Heart left ventricle (tissue), 13 donors: ENCODE data around the gene LPP.

Experiments
- POLR2A ChIP-seq, 2 donors: fragments of 450-650 bp; IDR thresholded peaks; one replicate each; pipeline ENCODE4 v1.6.1; 2017; ENCODE audit warnings: antibody characterized with exemption in 2 of 2, mild to moderate bottlenecking in 2 of 2, moderate library complexity in 2 of 2
- TF ChIP-seq, protein P1 (sequence below), 12 donors: fragments of 200-600 bp; sonication (generic) in 4 of 12; IDR thresholded peaks; one replicate each; pipeline versions ENCODE4 v1.5.0 to v1.8.0; 2018 to 2022; ENCODE audit warnings: antibody characterized with exemption in 12 of 12, mild to moderate bottlenecking in 5 of 12
- donor health status: ischemic (EF 13 %, LVEDD 7.1; RV severe dilation, severe dysfunction).
- donor health status: DM: no; HTN: yes; CAD: no.
- donor health status: DM: no; HTN: no; CAD: no.
- donor health status: ischemic (EF 25% LVEDD 6.9; RV normal size, moderate dysfunction).
- donor health status: ischemic (EF 25% LVEDD 5.7; RV mildly dilated, moderate dysfunction).
- donor health status: ischemic (EF 35%, LVEDD 5.7; RV mildly dilated, moderate dysfunction).
- donor health status: nonischemic (EF 11% LVEDD 7.7; RV severe dilation, severe dysfunction).
- donor health status: DM: yes; HTN: yes; CAD: no.
- donor health status: PGD.
- donor health status: ischemic (EF 29% LVEDD 5.4; RV normal size, mild dysfunction).
- donor health status: nonischemic (EF 23%, LVEDD 6.1; RV moderate dilation, normal function).

DNA sequence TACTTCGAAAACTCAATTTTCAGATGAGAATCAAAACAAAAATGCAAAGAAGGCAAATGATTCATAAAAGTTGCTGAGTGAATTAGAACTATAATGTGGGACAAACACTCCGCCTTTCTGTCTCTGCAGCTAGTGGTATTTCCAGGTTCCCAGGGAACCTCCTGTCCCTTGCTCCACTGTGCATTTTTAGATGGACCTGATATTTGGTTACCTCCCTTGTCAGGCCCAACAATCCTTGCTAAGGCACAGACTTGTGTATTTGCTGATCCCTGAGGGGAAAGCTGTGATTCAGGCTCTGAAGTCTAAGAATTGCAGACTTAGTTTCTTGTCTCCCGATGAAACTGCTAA is 162.7 kb downstream of the LPP start:
- TF ChIP-seq, protein P1, sequence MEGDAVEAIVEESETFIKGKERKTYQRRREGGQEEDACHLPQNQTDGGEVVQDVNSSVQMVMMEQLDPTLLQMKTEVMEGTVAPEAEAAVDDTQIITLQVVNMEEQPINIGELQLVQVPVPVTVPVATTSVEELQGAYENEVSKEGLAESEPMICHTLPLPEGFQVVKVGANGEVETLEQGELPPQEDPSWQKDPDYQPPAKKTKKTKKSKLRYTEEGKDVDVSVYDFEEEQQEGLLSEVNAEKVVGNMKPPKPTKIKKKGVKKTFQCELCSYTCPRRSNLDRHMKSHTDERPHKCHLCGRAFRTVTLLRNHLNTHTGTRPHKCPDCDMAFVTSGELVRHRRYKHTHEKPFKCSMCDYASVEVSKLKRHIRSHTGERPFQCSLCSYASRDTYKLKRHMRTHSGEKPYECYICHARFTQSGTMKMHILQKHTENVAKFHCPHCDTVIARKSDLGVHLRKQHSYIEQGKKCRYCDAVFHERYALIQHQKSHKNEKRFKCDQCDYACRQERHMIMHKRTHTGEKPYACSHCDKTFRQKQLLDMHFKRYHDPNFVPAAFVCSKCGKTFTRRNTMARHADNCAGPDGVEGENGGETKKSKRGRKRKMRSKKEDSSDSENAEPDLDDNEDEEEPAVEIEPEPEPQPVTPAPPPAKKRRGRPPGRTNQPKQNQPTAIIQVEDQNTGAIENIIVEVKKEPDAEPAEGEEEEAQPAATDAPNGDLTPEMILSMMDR (IDR thresholded peaks at IDR 0.05) = no peak
- TF ChIP-seq POLR2A (IDR thresholded peaks at IDR 0.05) = no peak
